Measurements from ENCODE around the gene CRIP3.

DNA sequence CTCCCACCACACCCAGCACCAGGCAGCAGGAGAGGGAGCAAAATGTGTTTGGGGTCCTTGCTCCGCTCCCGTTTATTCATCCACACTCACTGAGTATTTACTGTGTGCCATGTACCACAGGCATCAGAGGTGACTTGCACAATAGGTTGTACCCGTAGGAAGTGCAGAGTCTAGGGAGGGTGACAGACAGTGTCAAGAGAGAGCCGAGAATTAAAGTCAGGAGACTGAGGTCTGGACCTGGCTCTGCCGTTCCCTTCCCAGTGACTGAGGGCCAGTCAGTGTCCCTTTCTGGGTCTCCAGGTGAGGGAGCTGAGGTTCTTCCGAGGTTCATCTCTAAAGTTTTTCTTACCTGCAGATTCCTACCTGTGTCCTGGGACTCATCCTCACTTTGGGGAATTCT lies 43.1 kb downstream of the CRIP3 start:
- TF ChIP-seq POLR2A (IDR thresholded peaks at IDR 0.05; ENCODE audit: low read length), result no peak
- TF ChIP-seq GATA1 (IDR thresholded peaks at IDR 0.05; ENCODE audit: low read depth, low read length), result no peak
